Spleen (tissue), 7 donors: Measurements from ENCODE around the gene TMEM115.
A peak's percentile ranks its signal among the peaks of the same experiment; 100 is the strongest.

Source experiments
- CTCF ChIP-seq, 11 experiments: fragments of 200-600 bp in 7 of 11; fragments of 450-650 bp in 4 of 11; sonication (generic) in 4 of 11; IDR thresholded peaks in 8 of 11; conservative IDR thresholded peaks in 3 of 11; 1 replicate in 7 of 11; 2 replicates in 4 of 11; pipeline versions ENCODE4 v1.4.0 to v1.8.0; 2016 to 2021; ENCODE audit warnings: antibody characterized with exemption in 11 of 11, inconsistent platforms in 4 of 11, mild to moderate bottlenecking in 1 of 11
- POLR2AphosphoS5 ChIP-seq, 3 donors: sonication (generic); formaldehyde crosslinking; IDR thresholded peaks; one replicate each; pipeline ENCODE4 v1.5.1; 2017; ENCODE audit warnings: antibody characterized with exemption in 3 of 3
- donor health status: DM: no; HTN: no; CAD: no; lungs with moderate emphysema.
- donor health status: DM: no; HTN: no; CAD: no.
- donor health status: DM: no; HTN: no; CAD: no.

DNA sequence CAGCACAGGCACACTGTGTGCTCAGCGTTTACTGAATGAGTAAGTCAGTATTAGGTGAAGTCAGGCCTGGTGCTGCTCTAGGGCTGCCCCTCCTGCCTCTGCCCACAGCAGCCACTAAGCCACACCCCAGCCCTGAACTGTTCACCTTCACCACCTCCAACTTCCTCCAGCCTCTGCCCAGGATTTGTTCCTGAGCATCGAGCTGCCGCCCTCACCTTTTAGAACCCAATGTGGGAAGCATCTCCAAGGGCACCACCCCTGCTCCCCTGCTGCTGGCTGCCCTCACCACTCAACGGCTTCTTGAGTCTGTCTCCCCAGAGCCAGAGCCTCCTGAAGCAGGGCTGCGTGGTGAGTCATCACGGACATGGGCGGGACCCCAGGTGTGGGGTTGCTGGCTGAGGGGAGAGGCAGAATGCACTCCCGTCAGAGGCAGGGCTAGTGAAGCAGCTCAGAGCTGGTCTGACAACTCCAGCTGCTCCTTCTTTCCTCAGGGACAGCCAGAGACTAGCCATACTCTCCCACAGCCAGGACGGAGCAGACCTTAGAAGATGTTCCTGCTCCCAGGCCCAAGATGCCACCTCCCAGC is 42.6 kb downstream of the TMEM115 start:
- TF ChIP-seq CTCF (IDR thresholded peaks at IDR 0.05 in 8 of 11, conservative IDR thresholded peaks at IDR 0.05 in 3 of 11) (no peak), POLR2AphosphoS5 (IDR thresholded peaks at IDR 0.05) (peak; percentile 36 to 80 (median 76))
